Lower lobe of right lung (tissue), 2 donors: ENCODE data around the gene TEC. TPM values are rescaled to one million over a fixed set of nuclear protein-coding genes. Genes with fewer than 3 reads are reported as not detected.

Source experiments
- ATAC-seq, 2 donors: fragments of 200-7000 bp; cut with Tn5 transposase; one replicate each; pipeline ENCODE4 v1.9.1; 2020 to 2022; ENCODE audit warnings: mild to moderate bottlenecking in 2 of 2, moderate library complexity in 2 of 2
- DNase-seq: peaks from one replicate; pipeline ENCODE4 v3.0.0-alpha.2; 2020
- H3K27ac ChIP-seq: fragments of 200-600 bp; one replicate; pipeline ENCODE4 v1.8.0; 2022
- H3K27me3 ChIP-seq: fragments of 200-600 bp; one replicate; pipeline ENCODE4 v1.8.0; 2022; ENCODE audit warnings: low read depth
- H3K36me3 ChIP-seq: fragments of 200-600 bp; one replicate; pipeline ENCODE4 v1.8.0; 2022; ENCODE audit warnings: mild to moderate bottlenecking
- H3K4me1 ChIP-seq: fragments of 200-600 bp; one replicate; pipeline ENCODE4 v1.8.0; 2022
- H3K4me3 ChIP-seq: fragments of 200-600 bp; one replicate; pipeline ENCODE4 v1.8.0; 2022; ENCODE audit warnings: mild to moderate bottlenecking
- H3K9me3 ChIP-seq: fragments of 200-600 bp; one replicate; pipeline ENCODE4 v1.8.0; 2022
- CTCF ChIP-seq: fragments of 200-600 bp; IDR thresholded peaks from one replicate; pipeline ENCODE4 v1.8.0; 2022; ENCODE audit warnings: antibody characterized with exemption, mild to moderate bottlenecking
- intact Hi-C: fragments of 100-400 bp; cut with DNase I; formaldehyde crosslinking; loops from one replicate; pipeline ENCODE4 v1.11.0; 2022
- total RNA-seq: library from RNA; stranded (reverse); fragmentation: NEBNext Ultra II Directional; extraction: Animal tissue kit (Norgen Biotek cat#: 25700); gene quantifications from one replicate; pipeline ENCODE4 v1.2.1, GENCODE V29; 2021
- donor health status: DM: no; HTN: yes; CAD: no; lungs with severe emphysema.

Gene TEC
- total RNA-seq, 1 donor from 2014 or later: 7.4 TPM

DNA sequence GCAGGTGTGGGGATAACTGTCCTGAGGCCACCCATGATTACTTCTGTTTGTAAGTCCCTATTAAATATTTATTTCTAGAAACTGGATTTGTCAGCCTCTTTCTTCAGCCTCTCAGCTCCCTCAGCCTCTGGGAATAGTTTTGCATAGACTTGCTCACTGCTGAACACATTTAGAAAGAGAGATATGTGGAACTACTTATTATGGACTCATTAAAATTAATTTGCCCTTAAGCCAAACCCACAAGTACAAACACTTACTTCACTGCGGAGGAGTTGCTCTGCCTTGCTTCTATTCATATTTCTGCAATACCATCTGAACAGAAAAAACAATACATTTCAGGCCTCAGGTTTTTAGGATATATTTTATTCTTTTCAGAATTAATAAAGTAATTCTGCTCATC is 113.2 kb downstream of the TEC start:
- intact Hi-C loops: no loop called here
- H3K27ac ChIP-seq: no peak overlapping the region
- no peak for ATAC-seq
- H3K36me3 ChIP-seq: peaks cover 13% of the 10 kb centered on the region
- TF ChIP-seq CTCF: no peak
- H3K4me1 ChIP-seq: no peaks in the 10 kb centered on the region
- peaks cover 16% of the 10 kb centered on the region for H3K9me3 ChIP-seq
- H3K27me3 ChIP-seq: no peaks in the 10 kb centered on the region
- DNase-seq: no peak
- H3K4me3 ChIP-seq: no peak overlapping the region

DNA sequence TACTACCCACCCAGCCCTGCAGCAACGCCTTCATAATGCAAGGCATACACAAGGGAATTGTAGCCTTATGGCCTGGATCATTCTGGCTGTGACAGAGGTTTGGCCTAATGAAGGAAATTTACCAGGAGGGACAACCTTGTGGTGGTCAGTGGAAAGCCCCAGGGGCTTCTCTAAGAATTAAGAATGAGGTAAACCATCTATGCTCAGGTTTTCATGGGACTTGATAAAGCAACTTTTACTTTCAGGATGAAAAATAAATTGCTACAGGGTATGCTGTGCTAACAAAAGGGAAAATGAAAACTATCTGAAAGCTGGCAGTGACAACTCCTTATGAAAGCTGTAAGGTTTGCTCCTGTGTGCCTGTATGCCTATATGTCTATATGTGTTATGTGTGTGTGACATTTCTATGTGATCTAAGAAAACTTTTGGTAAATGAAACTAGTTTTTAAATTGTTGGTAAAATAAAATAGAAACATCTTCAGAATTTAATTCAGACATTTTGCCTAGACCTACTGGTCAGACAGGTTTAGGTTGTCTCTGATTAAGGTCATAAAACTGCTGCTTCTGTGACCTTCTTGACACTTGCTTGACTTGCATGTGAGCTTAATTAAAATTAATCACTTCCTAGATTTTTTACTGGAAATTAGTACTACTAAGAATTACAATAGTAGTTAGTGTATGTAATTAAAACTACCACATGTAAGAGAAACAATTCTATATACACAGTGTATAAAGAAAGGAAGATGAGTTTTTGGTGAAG is 115.7 kb downstream of the TEC start:
- ATAC-seq (no peak), DNase-seq (no peak)
- Histone ChIP-seq H3K27me3 (no peaks in the 10 kb centered on the region), H3K9me3 (peaks cover 16% of the 10 kb centered on the region), H3K4me3 (no peak overlapping the region), H3K36me3 (peaks cover 19% of the 10 kb centered on the region), H3K27ac (no peak overlapping the region), H3K4me1 (no peaks in the 10 kb centered on the region)
- intact Hi-C loops: no loop called here
- TF ChIP-seq CTCF: no peak

DNA sequence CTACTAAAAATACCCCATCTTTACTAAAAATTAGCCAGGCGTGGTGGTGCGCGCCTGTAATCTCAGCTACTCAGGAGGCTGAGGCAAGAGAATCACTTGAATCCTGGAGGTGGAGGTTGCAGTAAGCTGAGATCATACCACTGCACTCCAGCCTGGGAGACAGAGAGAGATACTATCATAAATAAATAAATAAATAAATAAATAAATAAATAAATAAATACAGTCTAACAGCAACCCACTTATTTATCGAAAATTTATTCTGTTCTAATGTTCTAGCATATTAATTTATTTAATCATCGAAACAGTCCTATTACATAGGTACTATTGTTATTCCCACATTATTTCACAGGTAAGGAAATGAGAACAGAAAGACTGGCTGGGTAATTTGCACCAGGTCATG is 117.4 kb downstream of the TEC start:
- no peak for DNase-seq
- H3K27ac ChIP-seq: no peak overlapping the region
- H3K36me3 ChIP-seq: peaks cover 21% of the 10 kb centered on the region
- intact Hi-C loops: no loop called here
- no peaks in the 10 kb centered on the region for H3K27me3 ChIP-seq
- no peaks in the 10 kb centered on the region for H3K4me1 ChIP-seq
- no peak overlapping the region for H3K4me3 ChIP-seq
- TF ChIP-seq CTCF: no peak
- ATAC-seq: no peak
- H3K9me3 ChIP-seq: peaks cover 16% of the 10 kb centered on the region

GRCh38 chr4:48149827-48150370 is 119.7 kb downstream of the TEC start:
- Histone ChIP-seq H3K9me3 (peaks cover 9% of the 10 kb centered on the region), H3K27ac (no peak overlapping the region), H3K4me1 (no peaks in the 10 kb centered on the region), H3K27me3 (no peaks in the 10 kb centered on the region), H3K36me3 (peaks cover 15% of the 10 kb centered on the region), H3K4me3 (no peak overlapping the region)
- DNase-seq (no peak), ATAC-seq (no peak)
- no peak for TF ChIP-seq CTCF
- intact Hi-C loops: no loop called here

GRCh38 chr4:48147621-48148020 is 122.0 kb downstream of the TEC start:
- Histone ChIP-seq H3K27ac (no peak overlapping the region), H3K4me3 (no peak overlapping the region), H3K27me3 (no peaks in the 10 kb centered on the region), H3K36me3 (peaks cover 29% of the 10 kb centered on the region), H3K9me3 (no peaks in the 10 kb centered on the region), H3K4me1 (no peaks in the 10 kb centered on the region)
- intact Hi-C loops: no loop called here
- ATAC-seq (no peak), DNase-seq (no peak)
- no peak for TF ChIP-seq CTCF
